ENCODE data around the gene PIF1.

- TF ChIP-seq, protein P1, sequence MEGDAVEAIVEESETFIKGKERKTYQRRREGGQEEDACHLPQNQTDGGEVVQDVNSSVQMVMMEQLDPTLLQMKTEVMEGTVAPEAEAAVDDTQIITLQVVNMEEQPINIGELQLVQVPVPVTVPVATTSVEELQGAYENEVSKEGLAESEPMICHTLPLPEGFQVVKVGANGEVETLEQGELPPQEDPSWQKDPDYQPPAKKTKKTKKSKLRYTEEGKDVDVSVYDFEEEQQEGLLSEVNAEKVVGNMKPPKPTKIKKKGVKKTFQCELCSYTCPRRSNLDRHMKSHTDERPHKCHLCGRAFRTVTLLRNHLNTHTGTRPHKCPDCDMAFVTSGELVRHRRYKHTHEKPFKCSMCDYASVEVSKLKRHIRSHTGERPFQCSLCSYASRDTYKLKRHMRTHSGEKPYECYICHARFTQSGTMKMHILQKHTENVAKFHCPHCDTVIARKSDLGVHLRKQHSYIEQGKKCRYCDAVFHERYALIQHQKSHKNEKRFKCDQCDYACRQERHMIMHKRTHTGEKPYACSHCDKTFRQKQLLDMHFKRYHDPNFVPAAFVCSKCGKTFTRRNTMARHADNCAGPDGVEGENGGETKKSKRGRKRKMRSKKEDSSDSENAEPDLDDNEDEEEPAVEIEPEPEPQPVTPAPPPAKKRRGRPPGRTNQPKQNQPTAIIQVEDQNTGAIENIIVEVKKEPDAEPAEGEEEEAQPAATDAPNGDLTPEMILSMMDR (conservative IDR thresholded peaks at IDR 0.05; ENCODE audit: low read length) = no peak
- no peak for TF ChIP-seq EZH2phosphoT487 (IDR thresholded peaks at IDR 0.05; ENCODE audit: borderline replicate concordance)
Observed at GRCh38 chr15:64810497-64811326, 14.7 kb downstream of the PIF1 start.

Measured in Loucy (cell line).